Measurements from ENCODE around the gene KYNU. TPM values are rescaled to one million over a fixed set of nuclear protein-coding genes. Genes with fewer than 3 reads are reported as not detected.

The KYNU gene
- total RNA-seq, 1 experiment from 2014 or later: 0.37 TPM

DNA sequence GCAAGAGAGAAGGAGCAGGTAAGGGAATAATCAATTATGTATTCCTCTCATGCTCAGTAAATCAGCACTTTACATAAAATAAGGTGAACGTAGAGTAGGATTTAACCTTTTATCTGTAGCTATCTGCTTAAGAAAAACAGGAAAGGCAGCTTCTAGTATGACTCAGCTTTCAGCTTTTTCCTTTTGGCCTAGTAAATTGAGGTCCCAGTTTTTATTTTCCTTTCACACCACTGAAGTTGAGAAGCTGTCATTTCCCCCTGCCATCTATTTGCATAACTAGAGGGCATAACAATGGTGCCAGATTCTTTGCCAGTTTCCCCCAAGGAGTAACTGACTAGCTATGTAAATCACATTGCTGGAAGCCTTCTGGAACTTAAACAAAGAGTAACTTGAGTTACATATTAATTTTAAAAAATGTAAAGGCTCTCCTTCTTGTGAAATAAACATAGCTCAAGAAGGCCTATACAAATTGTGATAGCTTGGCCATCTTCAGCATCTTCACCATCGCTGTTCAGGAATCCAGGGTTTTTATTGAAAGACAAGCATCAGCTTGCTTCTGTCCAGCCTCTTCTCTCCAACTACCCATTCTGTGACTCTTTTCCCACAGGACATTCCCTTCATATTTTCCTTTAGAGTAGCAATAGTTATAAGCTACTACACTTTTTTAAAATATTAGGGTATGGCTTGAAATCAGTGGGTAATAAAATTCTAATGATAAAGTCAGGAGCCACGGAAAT lies 97.0 kb downstream of the KYNU start:
- Histone ChIP-seq H3T11ph (ENCODE audit: low read length) (no peak overlapping the region), H3K4me2 (ENCODE audit: insufficient read depth, insufficient read length, low read length) (no peak overlapping the region), H4K5ac (ENCODE audit: insufficient read length, low read depth, low read length) (no peak overlapping the region), H4K91ac (ENCODE audit: insufficient read length, low read depth, low read length) (no peak overlapping the region), H3K27me3 (ENCODE audit: insufficient read depth, low read length) (no peaks in the 10 kb centered on the region), H3K4me1 (ENCODE audit: insufficient read depth, low read length) (peaks cover 15% of the 10 kb centered on the region), H3K23me2 (ENCODE audit: insufficient read length, low read depth, low read length, poor library complexity, severe bottlenecking) (no peaks in the 10 kb centered on the region), H3K56ac (ENCODE audit: insufficient read length, low read depth, low read length) (no peak overlapping the region), H3K14ac (ENCODE audit: insufficient read depth, low read length) (no peak overlapping the region), H2BK120ac (ENCODE audit: low read depth, low read length, poor library complexity, severe bottlenecking) (no peak overlapping the region), H3K23ac (ENCODE audit: insufficient read length, low read depth, low read length) (no peak overlapping the region), H2AFZ (ENCODE audit: low read length) (no peak overlapping the region), H4K20me1 (ENCODE audit: control insufficient read depth, insufficient read depth, insufficient read length) (no peaks in the 10 kb centered on the region), H3K9me3 (ENCODE audit: control insufficient read depth, low read depth, low read length) (no peaks in the 10 kb centered on the region), H3K4ac (ENCODE audit: low read depth, low read length) (no peak overlapping the region), H2BK15ac (ENCODE audit: low read depth, low read length) (no peak overlapping the region), H4K8ac (replicated peaks; ENCODE audit: insufficient read length, low read depth, low read length) (no peak overlapping the region), H2BK12ac (ENCODE audit: insufficient read length, low read depth, low read length) (no peak overlapping the region), H2BK5ac (ENCODE audit: insufficient read length, low read length) (peak overlapping the region; percentile 75), H3K79me1 (ENCODE audit: insufficient read depth, low read depth, low read length, poor library complexity, severe bottlenecking) (no peaks in the 10 kb centered on the region), H2AK5ac (ENCODE audit: insufficient read length, low read length) (no peak overlapping the region), H3K79me2 (ENCODE audit: insufficient read depth, low read length) (no peaks in the 10 kb centered on the region), H3K27ac (ENCODE audit: insufficient read length, low read depth, low read length) (peak overlapping the region; percentile 97), H3K18ac (ENCODE audit: insufficient read length, low read depth, low read length) (no peak overlapping the region), H3K9ac (ENCODE audit: extremely low read depth, insufficient read length, low read length) (no peak overlapping the region), H2BK20ac (ENCODE audit: low read depth, low read length, poor library complexity, severe bottlenecking) (no peak overlapping the region)
- Mint-ChIP-seq H3K36me3 (ENCODE audit: insufficient read depth in 1 of 3, low read depth in 3 of 3) (peaks cover 13 to 17% (median 13%) of the 10 kb centered on the region in 3 experiments; a peak in 6 of 7 replicates), H3K9me3 (peaks cover 3 to 5% of the 10 kb centered on the region in 2 experiments; a peak in 3 of 5 replicates), H3K4me3 (no peak overlapping the region), H3K27me3 (ENCODE audit: low read depth) (no peaks in the 10 kb centered on the region), H3K27ac (peak overlapping the region; percentile 93 to 98 (median 93); a peak in 6 of 7 replicates), H3K4me1 (peaks cover 37 to 39% of the 10 kb centered on the region in 2 experiments)
- WGBS (ENCODE audit: extremely low coverage, insufficient read length, low lambda C conversion rate): no CpG with 5 or more reads among the region's 3 CpGs
- peak; percentile 40 for DNase-seq
- TF ChIP-seq, protein P1, sequence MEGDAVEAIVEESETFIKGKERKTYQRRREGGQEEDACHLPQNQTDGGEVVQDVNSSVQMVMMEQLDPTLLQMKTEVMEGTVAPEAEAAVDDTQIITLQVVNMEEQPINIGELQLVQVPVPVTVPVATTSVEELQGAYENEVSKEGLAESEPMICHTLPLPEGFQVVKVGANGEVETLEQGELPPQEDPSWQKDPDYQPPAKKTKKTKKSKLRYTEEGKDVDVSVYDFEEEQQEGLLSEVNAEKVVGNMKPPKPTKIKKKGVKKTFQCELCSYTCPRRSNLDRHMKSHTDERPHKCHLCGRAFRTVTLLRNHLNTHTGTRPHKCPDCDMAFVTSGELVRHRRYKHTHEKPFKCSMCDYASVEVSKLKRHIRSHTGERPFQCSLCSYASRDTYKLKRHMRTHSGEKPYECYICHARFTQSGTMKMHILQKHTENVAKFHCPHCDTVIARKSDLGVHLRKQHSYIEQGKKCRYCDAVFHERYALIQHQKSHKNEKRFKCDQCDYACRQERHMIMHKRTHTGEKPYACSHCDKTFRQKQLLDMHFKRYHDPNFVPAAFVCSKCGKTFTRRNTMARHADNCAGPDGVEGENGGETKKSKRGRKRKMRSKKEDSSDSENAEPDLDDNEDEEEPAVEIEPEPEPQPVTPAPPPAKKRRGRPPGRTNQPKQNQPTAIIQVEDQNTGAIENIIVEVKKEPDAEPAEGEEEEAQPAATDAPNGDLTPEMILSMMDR (conservative IDR thresholded peaks at IDR 0.05): no peak

Measured in H9 (cell line).